DMS 273 (cell line): Measurements from ENCODE around the gene CCDC110.

Experiments used
- DNase-seq: peaks from one replicate; lab custom pipeline; 2025; ENCODE audit not compliant: unreplicated experiment; lab: John Stamatoyannopoulos, UW

CCDC110 gene

DNA sequence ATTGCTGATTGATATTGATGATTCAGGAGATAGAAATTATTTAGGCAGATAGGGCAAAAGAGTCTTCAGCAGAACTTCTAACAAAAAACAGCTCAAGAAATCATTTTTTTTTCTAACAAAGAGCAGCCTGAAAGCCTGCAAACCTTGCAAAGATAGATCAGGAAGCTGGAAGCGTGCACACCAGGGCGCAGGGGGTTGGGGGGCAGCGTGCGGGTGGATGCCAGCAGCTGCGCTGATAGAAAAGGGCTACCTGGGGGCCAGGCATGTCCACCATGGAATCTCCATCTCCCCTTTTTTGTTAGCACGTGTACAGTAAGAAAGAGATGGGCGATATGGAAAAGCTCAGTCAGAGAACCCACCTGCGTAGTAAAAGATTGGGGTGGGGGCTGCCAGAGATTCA lies 1.7 kb upstream of the CCDC110 start:
- no peak for DNase-seq

DNA sequence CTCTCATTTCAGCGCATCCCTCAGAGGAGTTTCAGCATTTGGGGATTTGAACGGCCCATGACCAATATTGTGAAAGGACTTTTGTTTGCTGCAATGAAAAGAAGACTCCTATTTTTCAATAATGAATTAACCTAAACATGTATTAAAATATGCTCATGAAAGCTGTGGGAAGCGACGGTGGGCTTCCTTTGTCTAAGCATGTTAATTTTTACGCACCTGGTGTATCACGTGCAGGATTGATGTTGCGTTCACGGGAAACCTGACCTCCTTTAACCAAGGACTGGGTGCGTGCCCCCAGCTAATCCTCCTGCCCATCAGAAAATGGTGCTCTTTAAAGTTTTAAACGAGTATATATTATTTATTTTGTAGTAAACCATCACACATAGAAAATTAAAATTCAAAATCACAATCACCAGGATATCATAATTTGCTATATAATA lies 590 bp upstream of the CCDC110 start:
- DNase-seq = no peak

DNA sequence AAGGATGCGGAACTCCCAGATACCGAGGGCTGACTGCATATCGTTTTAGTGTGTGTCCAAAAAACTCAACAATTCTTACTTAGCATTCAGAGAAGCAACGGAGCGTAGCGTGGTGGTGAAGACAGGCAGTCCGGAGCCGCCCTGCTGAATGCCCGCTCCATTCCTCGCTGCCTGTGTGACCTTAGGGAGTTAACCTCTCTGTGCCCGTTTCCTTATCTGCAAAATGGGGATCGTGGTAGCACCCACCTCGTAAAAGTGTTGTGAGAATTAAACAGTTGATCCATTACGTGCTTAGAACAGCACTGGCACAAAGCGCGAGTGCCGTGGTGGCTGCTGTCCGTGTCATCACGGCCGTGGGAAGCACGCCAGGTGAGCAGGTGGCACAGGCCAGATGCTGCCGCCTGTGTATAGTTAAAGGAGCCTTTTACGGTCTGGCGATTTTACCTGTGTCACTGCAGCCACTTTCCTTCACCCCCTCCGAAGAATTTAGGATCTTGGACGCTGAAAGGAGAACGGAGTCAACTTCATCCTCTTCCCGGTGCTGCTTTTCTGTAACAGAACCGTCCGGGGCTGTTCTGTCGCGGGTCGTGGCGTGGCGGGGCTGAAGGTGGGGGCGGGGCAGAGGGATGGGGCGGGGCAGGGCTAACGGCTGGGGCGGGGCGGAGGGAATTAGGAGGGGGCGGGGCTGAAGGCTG lies 885 bp downstream of the CCDC110 start:
- DNase-seq = peak; percentile 68

- no peak for DNase-seq
These were observed 1.9 kb downstream of the CCDC110 start for GRCh38 chr4:185469580-185470154.

DNA sequence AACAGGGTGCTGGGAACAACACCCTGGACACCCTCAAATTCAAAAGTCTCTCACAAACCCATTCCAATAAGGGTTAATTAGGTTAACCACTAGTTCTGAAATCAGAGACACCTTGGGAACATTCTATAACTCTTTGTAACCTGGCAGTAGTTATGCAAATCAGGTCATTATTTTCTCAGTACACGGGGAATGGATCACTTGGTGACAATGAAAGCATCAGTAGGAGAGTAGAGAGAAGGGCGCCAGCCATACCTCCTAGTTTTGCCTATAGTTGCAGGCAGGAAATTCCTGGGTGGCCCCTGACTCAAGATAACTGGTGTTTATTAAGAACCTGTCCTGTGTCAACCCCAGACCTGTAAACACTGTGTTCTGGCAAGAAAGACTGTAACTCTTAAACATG lies 2.5 kb downstream of the CCDC110 start:
- no peak for DNase-seq

GRCh38 chr4:185467991-185468390 lies 3.5 kb downstream of the CCDC110 start:
- no peak for DNase-seq

GRCh38 chr4:185467101-185467500 lies 4.4 kb downstream of the CCDC110 start:
- no peak for DNase-seq

DNA sequence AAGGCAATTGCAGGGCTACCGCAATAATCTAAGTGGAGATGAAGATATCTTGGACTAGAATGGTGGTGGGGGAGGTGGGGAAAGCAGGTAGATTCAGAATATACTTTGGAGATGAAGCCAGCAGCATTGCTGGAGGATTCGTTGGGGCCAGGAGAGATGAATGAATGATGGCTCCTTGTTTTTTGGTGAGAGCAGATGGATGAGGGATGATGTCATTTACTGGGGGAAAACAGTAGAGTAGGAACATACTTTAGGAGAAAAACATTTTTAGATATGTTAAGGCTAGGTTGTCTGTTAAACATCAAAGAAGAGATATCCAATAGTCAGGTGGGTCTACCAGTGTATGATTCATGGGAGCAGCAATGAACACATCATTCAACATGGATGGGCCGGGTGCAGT lies 5.8 kb downstream of the CCDC110 start:
- no peak for DNase-seq

DNA sequence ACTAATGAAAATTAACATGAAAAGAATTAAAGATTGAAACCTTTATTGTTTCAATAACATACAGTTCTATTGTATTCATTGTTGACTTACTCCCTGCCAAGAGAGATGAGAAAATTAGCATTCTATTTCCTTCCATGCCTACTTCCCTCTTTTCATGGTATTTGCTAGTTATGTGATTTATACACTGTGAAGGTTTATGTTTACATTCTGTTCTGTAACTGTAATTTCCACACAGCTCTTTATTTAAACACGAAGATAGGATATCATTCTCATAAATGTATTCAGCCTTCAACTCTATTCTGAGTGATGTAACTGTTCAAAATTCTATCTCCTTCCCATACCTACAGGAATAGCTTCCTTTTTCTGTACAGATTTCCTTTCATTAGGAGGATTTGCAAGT lies 6.6 kb downstream of the CCDC110 start:
- DNase-seq = no peak

DNA sequence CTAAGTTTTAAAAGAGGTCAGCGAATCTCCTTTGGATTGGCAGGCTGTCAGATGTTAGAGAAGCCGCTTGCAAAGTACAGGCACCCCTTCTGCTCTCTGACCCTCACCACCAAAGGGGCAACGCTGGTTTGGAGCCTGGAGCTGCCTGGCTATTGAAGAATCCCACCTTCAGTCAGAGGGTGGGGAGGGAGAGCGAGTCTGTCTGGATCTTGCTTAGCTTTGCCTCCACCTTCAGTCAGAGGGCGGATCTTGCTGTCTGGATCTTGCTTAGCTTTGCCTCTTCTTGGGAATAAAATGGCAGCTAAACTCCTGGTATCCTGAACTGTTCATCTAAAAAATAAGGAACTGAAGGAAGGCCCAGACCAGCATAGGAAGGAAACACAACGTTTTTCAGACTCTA lies 7.3 kb downstream of the CCDC110 start:
- no peak for DNase-seq

DNA sequence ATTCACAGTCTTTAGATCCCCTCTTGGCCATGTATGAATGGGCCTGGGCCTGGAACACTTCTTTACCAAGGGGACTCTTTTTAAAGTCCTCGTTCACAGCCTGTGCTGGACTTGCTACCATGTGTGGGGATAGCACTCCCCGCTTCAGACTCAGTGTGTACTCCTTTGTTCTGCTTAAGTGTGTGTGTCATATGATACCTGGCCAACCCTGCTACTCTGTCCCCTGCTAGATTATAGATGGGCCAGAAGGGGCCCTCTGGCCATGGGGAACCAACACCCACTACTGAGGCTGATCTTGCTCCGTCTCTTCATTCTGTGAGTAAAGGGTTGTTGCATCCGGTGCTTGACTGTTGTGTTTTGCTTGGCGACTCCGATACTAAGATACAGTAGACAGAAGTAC lies 8.0 kb downstream of the CCDC110 start:
- DNase-seq = no peak

GRCh38 chr4:185461565-185461964 lies 10.0 kb downstream of the CCDC110 start:
- no peak for DNase-seq

DNA sequence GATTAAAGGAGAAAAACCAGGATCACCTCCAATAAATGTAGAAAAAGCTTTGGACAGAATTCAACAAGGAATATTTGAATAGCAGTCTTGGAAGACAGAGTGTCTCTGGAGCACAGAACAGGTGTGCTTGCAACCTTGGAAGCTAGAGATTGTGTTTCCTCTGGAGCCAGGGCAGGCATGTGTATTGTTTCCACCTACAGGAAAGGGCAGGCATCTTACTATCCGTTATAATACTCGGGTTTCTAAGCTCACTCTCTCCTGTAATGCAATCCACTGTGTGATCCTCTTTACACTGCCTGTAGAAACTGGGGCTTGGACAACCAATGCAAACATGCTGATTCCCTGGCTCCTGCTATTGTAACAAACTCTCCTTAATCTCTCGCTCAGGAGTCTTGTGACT lies 14.4 kb downstream of the CCDC110 start:
- DNase-seq = peak; percentile 9

- DNase-seq = no peak
These were observed 15.4 kb downstream of the CCDC110 start for GRCh38 chr4:185456131-185456530.

DNA sequence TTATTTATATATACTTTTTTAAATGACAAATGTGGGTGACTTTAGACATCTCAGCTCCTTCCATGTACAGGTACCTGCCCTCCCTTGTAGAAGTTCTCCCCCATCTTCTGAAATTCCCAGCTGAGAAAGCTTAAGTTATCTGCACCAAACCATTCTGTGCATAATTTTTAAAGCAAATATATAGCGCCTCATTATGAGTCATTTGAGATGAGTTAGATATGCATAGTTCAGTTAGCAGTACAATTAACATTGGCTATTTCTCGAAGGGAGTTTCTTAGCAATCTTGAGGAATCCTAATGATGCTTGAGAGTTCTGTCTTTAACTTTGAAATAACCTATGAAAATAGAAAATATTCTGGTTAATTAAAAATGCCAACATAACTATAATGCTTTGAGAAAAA lies 26.3 kb downstream of the CCDC110 start:
- DNase-seq = no peak

DNA sequence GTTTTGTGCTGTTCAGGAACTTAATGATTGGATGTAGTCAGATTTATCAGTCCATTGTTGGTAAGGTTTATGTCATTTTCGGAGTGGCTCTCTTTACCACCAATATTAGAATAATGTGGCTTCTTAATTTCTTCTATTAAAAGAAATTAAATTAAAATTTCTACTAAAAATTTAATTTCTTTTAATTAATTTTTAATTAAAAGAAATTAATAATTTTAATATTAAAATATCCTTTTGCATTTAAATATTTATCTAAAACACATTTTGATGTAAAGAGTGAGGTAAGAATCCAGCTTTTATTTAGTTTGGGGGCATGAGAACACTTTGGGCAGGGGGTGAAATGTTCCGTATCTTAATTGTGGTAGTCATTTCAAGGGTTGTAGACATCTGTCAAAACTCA lies 30.1 kb downstream of the CCDC110 start:
- DNase-seq = no peak

DNA sequence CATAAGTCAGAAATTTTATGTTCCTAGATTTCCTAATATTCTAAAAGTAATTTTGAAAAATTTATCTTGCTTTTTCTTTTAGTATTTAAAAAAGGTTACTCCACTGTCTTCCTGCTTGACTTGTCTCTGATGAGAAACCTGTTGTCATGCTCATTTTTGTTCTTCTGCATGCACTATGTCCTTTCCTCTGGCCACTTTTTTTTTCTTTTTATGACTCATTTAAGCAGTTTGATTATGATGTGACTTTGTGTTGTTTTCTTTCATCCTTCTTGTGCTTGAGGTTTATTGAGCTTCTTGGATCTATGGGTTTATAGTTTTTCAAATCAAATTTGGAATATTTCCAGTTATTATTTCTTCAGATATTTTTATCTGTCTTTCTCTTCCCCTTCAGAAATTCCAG lies 33.7 kb downstream of the CCDC110 start:
- DNase-seq = no peak

DNA sequence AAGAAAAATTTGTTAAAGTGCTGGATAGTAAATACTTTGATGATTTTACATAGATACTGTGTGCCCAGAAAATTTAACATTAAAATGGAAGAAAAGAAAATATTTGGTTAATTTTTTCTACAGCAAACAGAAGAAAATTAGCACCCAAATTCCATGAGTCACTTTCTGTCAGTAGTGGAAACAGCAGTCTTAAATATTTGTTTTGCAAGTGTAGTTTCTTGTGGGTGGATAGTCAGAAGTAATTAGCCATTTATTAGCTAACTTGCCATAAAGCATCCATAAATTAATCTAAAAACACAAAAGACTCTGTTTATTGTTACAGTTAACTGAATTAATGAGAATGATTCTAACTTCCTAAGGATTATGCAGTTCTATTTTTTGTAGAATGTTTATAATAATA lies 36.1 kb downstream of the CCDC110 start:
- no peak for DNase-seq

DNA sequence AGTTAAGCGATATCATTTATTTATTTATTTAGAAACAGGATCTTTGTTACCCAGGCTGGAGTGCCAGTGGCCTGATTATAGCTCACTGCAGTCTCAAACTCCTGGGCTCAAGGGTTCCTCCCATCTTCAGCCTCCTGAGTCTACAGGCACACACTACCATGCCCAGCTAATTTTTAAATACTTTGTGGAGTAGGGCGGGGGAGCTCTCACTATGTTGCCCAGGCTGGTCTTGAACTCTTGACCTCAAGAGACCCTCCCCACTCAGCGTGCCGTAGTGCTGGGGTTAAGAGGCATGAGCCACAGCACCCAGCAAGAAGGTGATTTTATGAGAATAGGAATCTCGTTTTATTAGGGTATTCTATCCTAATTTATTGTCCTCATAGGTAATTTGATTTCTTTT lies 41.9 kb downstream of the CCDC110 start:
- no peak for DNase-seq

DNA sequence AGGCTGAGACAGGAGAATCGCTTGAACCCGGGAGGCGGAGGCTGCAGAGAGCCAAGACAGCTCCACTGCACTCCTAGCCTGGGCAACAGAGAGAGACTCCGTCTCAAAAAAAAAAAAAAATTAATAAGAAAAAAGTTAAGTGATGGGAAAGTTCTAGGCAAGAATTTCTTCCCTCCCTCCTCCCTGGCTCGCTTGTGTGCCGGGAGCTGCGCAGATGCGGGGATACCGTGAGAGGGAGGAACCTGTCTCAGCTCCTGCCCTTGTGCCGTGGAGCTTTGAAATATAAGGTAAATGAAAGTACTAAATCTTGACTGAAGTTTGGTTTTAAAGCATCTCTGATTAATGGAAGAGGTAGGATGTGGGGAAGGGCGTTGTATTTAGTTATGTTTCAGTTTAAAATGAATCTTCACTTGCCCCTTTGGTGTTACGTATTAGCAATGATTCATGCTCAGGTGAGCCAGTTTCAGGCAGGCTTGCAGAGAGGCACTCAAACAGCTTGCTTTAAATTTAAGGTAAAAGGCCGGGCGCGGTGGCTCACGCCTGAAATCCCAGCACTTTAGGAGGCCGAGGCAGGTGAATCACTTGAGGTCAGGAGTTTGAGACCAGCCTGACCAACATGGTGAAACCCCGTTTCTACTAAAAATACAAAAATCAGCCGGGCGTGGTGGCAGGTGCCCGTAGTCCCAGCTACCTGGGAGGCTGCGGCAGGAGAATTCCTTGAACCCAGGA lies 44.4 kb downstream of the CCDC110 start:
- DNase-seq = no peak

DNA sequence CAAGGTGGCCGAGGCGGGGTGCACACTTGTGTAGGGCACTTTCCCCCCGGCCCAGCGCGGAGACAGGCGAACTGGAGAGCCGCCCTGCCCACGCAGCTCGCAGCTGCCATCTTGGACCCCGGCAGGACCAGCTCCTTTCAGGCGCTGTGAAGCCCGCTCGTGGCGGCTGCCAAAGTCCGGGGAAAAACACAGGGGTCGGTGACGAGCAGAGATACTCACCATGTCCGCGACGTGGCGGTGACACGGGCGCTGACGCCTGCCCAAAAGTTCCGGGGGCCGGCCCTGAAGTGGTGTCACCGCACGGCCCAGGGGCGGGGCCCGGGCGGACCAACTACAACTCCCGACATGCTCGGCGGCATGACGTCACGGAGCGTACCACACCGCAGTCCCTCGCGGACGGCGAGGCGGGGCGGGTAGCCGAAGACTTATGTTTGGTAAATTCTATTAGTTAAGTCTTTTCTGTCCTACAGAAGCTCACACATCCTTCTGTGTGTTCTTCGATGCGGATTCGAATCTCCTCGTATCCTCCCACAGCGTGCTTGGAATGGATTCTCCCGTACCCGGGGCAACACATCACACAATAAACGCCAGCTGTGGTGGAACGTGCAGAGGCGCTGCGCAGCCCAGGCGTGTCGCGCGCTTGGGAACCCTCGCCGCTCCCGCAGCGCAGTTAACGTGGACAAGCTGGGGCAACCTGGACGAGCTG lies 45.7 kb downstream of the CCDC110 start, which contains the start of gene UFSP2:
Gene UFSP2, minus strand, starts transcription at position 318 of the 706 bp plus-strand sequence. Its CDS starts 96 bp downstream, at position 222.
- DNase-seq = peak; percentile 92
